GM23338 (cell line): ENCODE data around the gene CD1E. TPM values are rescaled to one million over a fixed set of nuclear protein-coding genes. Genes with fewer than 3 reads are reported as not detected.

Source experiments
- ATAC-seq: fragments of 200-7000 bp; cut with Tn5 transposase; 3 replicates; pipeline ENCODE4 v1.9.1; 2020
- DNase-seq: peaks from one replicate; pipeline ENCODE4 v3.0.0-alpha.2; 2015; ENCODE audit warnings: low spot score
- H2AFZ ChIP-seq: fragments of 200-600 bp; sonication (generic); 2 replicates; pipeline ENCODE4 v1.8.0; 2016; ENCODE audit warnings: antibody characterized with exemption, mild to moderate bottlenecking, moderate library complexity
- H3F3A ChIP-seq: fragments of 200-600 bp; sonication (generic); replicated peaks from 2 replicates; pipeline ENCODE4 v1.8.0; 2017; ENCODE audit warnings: antibody characterized with exemption, mixed run types, low read depth
- H3K27ac ChIP-seq: fragments of 200-600 bp; sonication (generic); 2 replicates; pipeline ENCODE4 v1.6.1; 2016; ENCODE audit warnings: low read depth
- H3K27me3 ChIP-seq: fragments of 200-600 bp; sonication (generic); 2 replicates; pipeline ENCODE4 v1.8.0; 2016; ENCODE audit warnings: mild to moderate bottlenecking, mixed run types, moderate library complexity; ENCODE audit not compliant: insufficient read depth
- H3K36me3 ChIP-seq: fragments of 200-600 bp; sonication (generic); 2 replicates; pipeline ENCODE4 v1.8.0; 2016; ENCODE audit warnings: mild to moderate bottlenecking; ENCODE audit not compliant: insufficient read depth
- H3K4me1 ChIP-seq: fragments of 200-600 bp; sonication (generic); 2 replicates; pipeline ENCODE4 v1.8.0; 2016; ENCODE audit warnings: mild to moderate bottlenecking, moderate library complexity; ENCODE audit not compliant: insufficient read depth
- H3K4me2 ChIP-seq: fragments of 200-600 bp; sonication (generic); 2 replicates; pipeline ENCODE4 v1.7.1; 2017; ENCODE audit warnings: mixed run types
- H3K4me3 ChIP-seq: fragments of 200-600 bp; sonication (generic); 2 replicates; pipeline ENCODE4 v1.6.1; 2016; ENCODE audit warnings: mixed run types
- H3K79me2 ChIP-seq: fragments of 200-600 bp; sonication (generic); replicated peaks from 2 replicates; pipeline ENCODE4 v1.8.0; 2017; ENCODE audit warnings: mild to moderate bottlenecking; ENCODE audit not compliant: insufficient read depth
- H3K9me2 ChIP-seq: fragments of 200-600 bp; sonication (generic); 2 replicates; pipeline ENCODE4 v1.8.0; 2017; ENCODE audit not compliant: insufficient read depth
- H4K20me1 ChIP-seq: fragments of 200-600 bp; sonication (generic); replicated peaks from 2 replicates; pipeline ENCODE4 v1.8.0; 2017; ENCODE audit warnings: mild to moderate bottlenecking; ENCODE audit not compliant: insufficient read depth
- H3K27ac Mint-ChIP-seq: 2 replicates; pipeline ENCODE4 v1.8.0; 2020; ENCODE audit warnings: inconsistent platforms, mild to moderate bottlenecking, moderate library complexity, mixed read lengths
- H3K27me3 Mint-ChIP-seq: 3 replicates; pipeline ENCODE4 v1.8.0; 2022; ENCODE audit warnings: low read depth, mild to moderate bottlenecking, moderate library complexity, mixed read lengths, inconsistent platforms; ENCODE audit not compliant: insufficient read depth, poor library complexity
- H3K36me3 Mint-ChIP-seq: 3 replicates; pipeline ENCODE4 v1.8.0; 2021; ENCODE audit warnings: low read depth, mild to moderate bottlenecking, inconsistent platforms, moderate library complexity, mixed read lengths
- H3K4me1 Mint-ChIP-seq: 3 replicates; pipeline ENCODE4 v1.8.0; 2020; ENCODE audit warnings: mild to moderate bottlenecking, inconsistent platforms, mixed read lengths
- H3K4me3 Mint-ChIP-seq: 3 replicates; pipeline ENCODE4 v1.8.0; 2021; ENCODE audit warnings: moderate library complexity, mild to moderate bottlenecking, inconsistent platforms, mixed read lengths
- H3K9me3 Mint-ChIP-seq: 3 replicates; pipeline ENCODE4 v1.8.0; 2020; ENCODE audit warnings: moderate library complexity, mild to moderate bottlenecking, inconsistent platforms, mixed read lengths
- CTCF ChIP-seq, 2 experiments: fragments of 200-600 bp in 1 of 2; sonication (generic) in 1 of 2; conservative IDR thresholded peaks; 2 replicates each; pipeline versions ENCODE4 v1.5.1 to v1.6.1; 2016 to 2017; ENCODE audit warnings: antibody characterized with exemption in 2 of 2, low read depth in 2 of 2, mild to moderate bottlenecking in 2 of 2, moderate library complexity in 1 of 2
- ETS1 ChIP-seq: IDR thresholded peaks from 2 replicates; pipeline ENCODE4 v1.6.1; 2016; ENCODE audit warnings: antibody characterized with exemption
- EZH2 ChIP-seq: fragments of 200-600 bp; sonication (generic); IDR thresholded peaks from one replicate; pipeline ENCODE4 v1.8.0; 2017; ENCODE audit warnings: antibody characterized with exemption, mild to moderate bottlenecking, low read depth; ENCODE audit not compliant: unreplicated experiment
- JUNB ChIP-seq: IDR thresholded peaks from one replicate; pipeline ENCODE4 v1.6.1; 2016; ENCODE audit warnings: antibody characterized with exemption; ENCODE audit not compliant: unreplicated experiment
- NANOG ChIP-seq: IDR thresholded peaks from 2 replicates; pipeline ENCODE4 v1.6.1; 2016; ENCODE audit warnings: antibody characterized with exemption, borderline replicate concordance
- STAT1 ChIP-seq: IDR thresholded peaks from one replicate; pipeline ENCODE4 v1.6.1; 2016; ENCODE audit warnings: antibody characterized with exemption; ENCODE audit not compliant: unreplicated experiment
- ZNF114 ChIP-seq: fragments of 250-450 bp; sonication (Bioruptor Pico); IDR thresholded peaks from 2 replicates; pipeline ENCODE4 v1.5.0; 2020; ENCODE audit warnings: mild to moderate bottlenecking, moderate library complexity
- polyA plus RNA-seq: library from polyadenylated mRNA; unstranded; fragments of >200 nt; fragmentation: Nextera tagmentation; extraction: Ambion mirVana; gene quantifications from 2 replicates; pipeline ENCODE4 v1.2.1, GENCODE V29; 2016
- total RNA-seq: library from RNA; depleted of rRNA; stranded (reverse); fragments of >200 nt; shearing (Covaris generic); gene quantifications from 2 replicates; pipeline ENCODE4 v1.2.3, GENCODE V29; 2014

The CD1E gene
- total and polyA plus RNA-seq, 2 experiments from 2014 or later = not detected

GRCh38 chr1:158330391-158331105 lies 23.1 kb upstream of the CD1E start:
- Histone ChIP-seq H3K4me3 (no peak overlapping the region), H3K79me2 (no peaks in the 10 kb centered on the region), H3K27me3 (no peaks in the 10 kb centered on the region), H3K4me2 (no peak overlapping the region), H3F3A (no peaks in the 10 kb centered on the region), H3K4me1 (no peaks in the 10 kb centered on the region), H3K27ac (no peak overlapping the region), H3K9me2 (no peaks in the 10 kb centered on the region), H3K36me3 (no peaks in the 10 kb centered on the region), H4K20me1 (no peaks in the 10 kb centered on the region; the same call in 1 of the 2 replicates), H2AFZ (peak overlapping the region; percentile 76; the same call in 1 of the 2 replicates)
- no peak for TF ChIP-seq STAT1
- no peak for DNase-seq
- Mint-ChIP-seq H3K27me3 (no peaks in the 10 kb centered on the region), H3K27ac (no peak overlapping the region), H3K36me3 (no peaks in the 10 kb centered on the region), H3K4me1 (no peaks in the 10 kb centered on the region), H3K9me3 (no peaks in the 10 kb centered on the region), H3K4me3 (no peak overlapping the region)
- ATAC-seq = no peak

DNA sequence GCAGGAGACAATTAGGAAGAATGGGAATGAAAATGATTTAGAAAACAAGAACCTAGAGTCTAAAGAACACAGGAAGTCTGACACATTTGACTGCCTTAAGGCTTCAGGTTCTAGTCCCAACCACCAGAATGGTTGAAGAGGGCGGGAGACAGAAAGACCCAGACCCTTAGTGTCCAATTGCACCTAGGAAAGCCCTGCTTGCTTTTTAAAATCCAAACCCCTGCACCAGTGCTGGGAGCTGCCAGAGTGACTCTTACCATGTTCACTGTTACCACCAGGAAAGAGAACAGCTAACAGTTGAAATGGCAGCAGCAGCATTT lies 22.6 kb upstream of the CD1E start:
- H3K36me3 Mint-ChIP-seq = no peaks in the 10 kb centered on the region
- peak overlapping the region; percentile 76; the same call in 1 of the 2 replicates for H2AFZ ChIP-seq

GRCh38 chr1:158331481-158332150 lies 22.1 kb upstream of the CD1E start, which contains the start of gene CD1B:
TSS of gene CD1B (minus strand) at chr1:158331531. CDS start at chr1:158331423, 108 bp downstream.
- ATAC-seq (no peak), DNase-seq (no peak)
- H2AFZ ChIP-seq = peak within 1 kb of the TSS; percentile 76; the same call in 1 of the 2 replicates
- no peak within 1 kb of the TSS for H3K4me3 ChIP-seq
- H3K36me3 ChIP-seq = no peaks in the 10 kb centered on the region
- no peak within 1 kb of the TSS for H3K4me2 ChIP-seq
- H3K27ac ChIP-seq = no peak within 1 kb of the TSS
- no peaks in the 10 kb centered on the region for H3K4me1 ChIP-seq
- H3K9me3 Mint-ChIP-seq = no peaks in the 10 kb centered on the region
- H3K4me3 Mint-ChIP-seq = no peak within 1 kb of the TSS
- H3F3A ChIP-seq = no peaks in the 10 kb centered on the region
- no peaks in the 10 kb centered on the region; the same call in 1 of the 2 replicates for H4K20me1 ChIP-seq
- TF ChIP-seq CTCF (conservative IDR thresholded peaks at IDR 0.05; ENCODE audit: low read depth in 2 of 2) (no peak), JUNB (no peak)
- H3K27me3 ChIP-seq = no peaks in the 10 kb centered on the region
- H3K27me3 Mint-ChIP-seq = no peaks in the 10 kb centered on the region
- no peaks in the 10 kb centered on the region for H3K79me2 ChIP-seq
- H3K9me2 ChIP-seq = no peaks in the 10 kb centered on the region
- H3K36me3 Mint-ChIP-seq = no peaks in the 10 kb centered on the region
- H3K27ac Mint-ChIP-seq = no peak within 1 kb of the TSS
- H3K4me1 Mint-ChIP-seq = no peaks in the 10 kb centered on the region

More for the DNA sequence above, 22.6 kb upstream of the CD1E start:
- Histone ChIP-seq H4K20me1 (no peaks in the 10 kb centered on the region; the same call in 1 of the 2 replicates), H3K27ac (no peak overlapping the region), H3F3A (no peaks in the 10 kb centered on the region), H3K9me2 (no peaks in the 10 kb centered on the region), H3K79me2 (no peaks in the 10 kb centered on the region), H3K36me3 (no peaks in the 10 kb centered on the region), H3K4me1 (no peaks in the 10 kb centered on the region), H3K27me3 (no peaks in the 10 kb centered on the region), H3K4me3 (no peak overlapping the region), H3K4me2 (no peak overlapping the region)
- DNase-seq (no peak), ATAC-seq (no peak)
- TF ChIP-seq NANOG (no peak), ETS1 (no peak), EZH2 (no peak), ZNF114 (CRISPR knock-in tag) (no peak)
- H3K27ac Mint-ChIP-seq = no peak overlapping the region
- no peak overlapping the region for H3K4me3 Mint-ChIP-seq
- H3K27me3 Mint-ChIP-seq = no peaks in the 10 kb centered on the region
- H3K9me3 Mint-ChIP-seq = no peaks in the 10 kb centered on the region
- no peaks in the 10 kb centered on the region for H3K4me1 Mint-ChIP-seq
